DOHH2 (cell line): Measurements from ENCODE around the gene RAC2.

Experiments
- H3F3A ChIP-seq: fragments of 200-600 bp; sonication (generic), shearing (Covaris generic); 2 replicates; pipeline ENCODE4 v1.6.0; 2016; ENCODE audit warnings: antibody characterized with exemption, mild to moderate bottlenecking; ENCODE audit not compliant: control insufficient read depth, insufficient read depth
- H3K27ac ChIP-seq: fragments of 200-600 bp; sonication (generic); 2 replicates; pipeline ENCODE4 v1.5.1; 2014; ENCODE audit warnings: low read depth, mild to moderate bottlenecking, low read length, moderate library complexity
- H3K27me3 ChIP-seq: fragments of 200-600 bp; sonication (generic); 2 replicates; pipeline ENCODE4 v1.6.1; 2014; ENCODE audit warnings: mild to moderate bottlenecking, low read length, mixed read lengths; ENCODE audit not compliant: control insufficient read depth
- H3K36me3 ChIP-seq: fragments of 200-600 bp; sonication (generic); 2 replicates; pipeline ENCODE4 v1.6.1; 2014; ENCODE audit warnings: mild to moderate bottlenecking, low read length, moderate library complexity, mixed read lengths; ENCODE audit not compliant: control insufficient read depth
- H3K4me1 ChIP-seq: fragments of 200-600 bp; sonication (generic); 2 replicates; pipeline ENCODE4 v1.6.1; 2014; ENCODE audit warnings: mild to moderate bottlenecking, low read length, mixed read lengths; ENCODE audit not compliant: control insufficient read depth
- H3K4me2 ChIP-seq: fragments of 200-600 bp; sonication (generic); 2 replicates; pipeline ENCODE4 v1.6.0; 2014; ENCODE audit warnings: mild to moderate bottlenecking, low read length, moderate library complexity
- H3K4me3 ChIP-seq: fragments of 200-600 bp; sonication (generic); 2 replicates; pipeline ENCODE4 v1.5.1; 2014; ENCODE audit warnings: mild to moderate bottlenecking, low read length, mixed read lengths
- H3K79me2 ChIP-seq: fragments of 200-600 bp; sonication (generic); 2 replicates; pipeline ENCODE4 v1.6.1; 2014; ENCODE audit warnings: mild to moderate bottlenecking, low read length, mixed read lengths; ENCODE audit not compliant: control insufficient read depth
- H3K9me2 ChIP-seq: fragments of 200-600 bp; sonication (generic); replicated peaks from 2 replicates; pipeline ENCODE4 v1.6.1; 2014; ENCODE audit warnings: mild to moderate bottlenecking, low read length, mixed read lengths; ENCODE audit not compliant: control insufficient read depth
- H3K9me3 ChIP-seq: fragments of 200-600 bp; sonication (generic); 2 replicates; pipeline ENCODE4 v1.6.1; 2014; ENCODE audit warnings: antibody characterized with exemption, low read length, mixed read lengths; ENCODE audit not compliant: control insufficient read depth, insufficient read depth
- H4K20me1 ChIP-seq: fragments of 200-600 bp; sonication (generic); 2 replicates; pipeline ENCODE4 v1.6.0; 2014; ENCODE audit warnings: low read depth, mild to moderate bottlenecking, antibody characterized with exemption, low read length, moderate library complexity; ENCODE audit not compliant: control insufficient read depth, insufficient read depth
- CTCF ChIP-seq: fragments of 200-600 bp; sonication (generic); IDR thresholded peaks from one replicate; pipeline ENCODE4 v1.5.1; 2014; ENCODE audit warnings: antibody characterized with exemption, mild to moderate bottlenecking, low read depth, low read length; ENCODE audit not compliant: poor library complexity, severe bottlenecking
- EZH2phosphoT487 ChIP-seq: fragments of 200-600 bp; sonication (generic); IDR thresholded peaks from 2 replicates; pipeline ENCODE4 v1.6.1; 2017; ENCODE audit warnings: borderline replicate concordance, mild to moderate bottlenecking, antibody characterized with exemption, low read length, moderate library complexity, mixed read lengths

RAC2 gene

GRCh38 chr22:37209140-37209845, 34.8 kb downstream of the RAC2 start:
- Histone ChIP-seq H3K9me3 (no peaks in the 10 kb centered on the region), H3K27me3 (no peaks in the 10 kb centered on the region), H3K79me2 (no peaks in the 10 kb centered on the region), H3F3A (no peaks in the 10 kb centered on the region), H4K20me1 (no peaks in the 10 kb centered on the region), H3K27ac (no peak overlapping the region), H3K4me1 (peaks cover 24% of the 10 kb centered on the region), H3K4me2 (no peak overlapping the region), H3K36me3 (no peaks in the 10 kb centered on the region), H3K9me2 (no peaks in the 10 kb centered on the region), H3K4me3 (no peak overlapping the region)
- TF ChIP-seq CTCF (no peak), EZH2phosphoT487 (no peak)

- Histone ChIP-seq H3K4me3 (no peak overlapping the region), H3K9me2 (no peaks in the 10 kb centered on the region), H3K27me3 (no peaks in the 10 kb centered on the region), H3K27ac (no peak overlapping the region), H3K9me3 (no peaks in the 10 kb centered on the region), H4K20me1 (no peaks in the 10 kb centered on the region), H3K4me2 (no peak overlapping the region), H3K4me1 (peaks cover 24% of the 10 kb centered on the region), H3K36me3 (no peaks in the 10 kb centered on the region), H3F3A (no peaks in the 10 kb centered on the region), H3K79me2 (no peaks in the 10 kb centered on the region)
- TF ChIP-seq CTCF = no peak
- TF ChIP-seq EZH2phosphoT487 = no peak
Observed at GRCh38 chr22:37208401-37209139, 35.5 kb downstream of the RAC2 start.

GRCh38 chr22:37207981-37208380, 36.1 kb downstream of the RAC2 start:
- Histone ChIP-seq H3K36me3 (no peaks in the 10 kb centered on the region), H4K20me1 (no peaks in the 10 kb centered on the region), H3K9me2 (no peaks in the 10 kb centered on the region), H3K79me2 (no peaks in the 10 kb centered on the region), H3K27me3 (no peaks in the 10 kb centered on the region), H3K9me3 (no peaks in the 10 kb centered on the region), H3K4me3 (no peak overlapping the region), H3K4me2 (no peak overlapping the region), H3K27ac (no peak overlapping the region), H3F3A (no peaks in the 10 kb centered on the region), H3K4me1 (peaks cover 24% of the 10 kb centered on the region)
- TF ChIP-seq EZH2phosphoT487 (no peak), CTCF (no peak)
